Activated B cell treated with CpG ODN at 0.5 μM for 24 hours (primary cell): Measurements from ENCODE around the gene MYEOV. TPM values are rescaled to one million over a fixed set of nuclear protein-coding genes. Genes with fewer than 3 reads are reported as not detected.

ENCODE experiments used
- ATAC-seq: fragments of 200-7000 bp; cut with Tn5 transposase; one replicate; pipeline ENCODE4 v1.10.0; 2021; ENCODE audit warnings: low read depth, mild to moderate bottlenecking, moderate library complexity
- CTCF ChIA-PET: fragments of 350-600 bp; sonication (Branson Sonifier 250); formaldehyde crosslinking; loops from one replicate; lab custom pipeline; 2021; ENCODE audit warnings: antibody characterized with exemption; lab: Charles Lee
- POLR2A ChIA-PET: fragments of 350-600 bp; sonication (Branson Sonifier 250); formaldehyde crosslinking; loops from one replicate; lab custom pipeline; 2021; ENCODE audit warnings: antibody characterized with exemption; lab: Charles Lee
- DNase-seq: peaks from one replicate; pipeline ENCODE4 v3.0.0; 2022
- H3K27ac Mint-ChIP-seq: one replicate; pipeline ENCODE4 v1.8.0; 2020; ENCODE audit warnings: mixed read lengths
- H3K27me3 Mint-ChIP-seq: one replicate; pipeline ENCODE4 v1.8.0; 2021; ENCODE audit warnings: mixed read lengths
- H3K36me3 Mint-ChIP-seq: one replicate; pipeline ENCODE4 v1.8.0; 2021; ENCODE audit warnings: low read depth, mixed read lengths
- H3K4me1 Mint-ChIP-seq: one replicate; pipeline ENCODE4 v1.8.0; 2021; ENCODE audit warnings: mixed read lengths
- H3K4me3 Mint-ChIP-seq: one replicate; pipeline ENCODE4 v1.8.0; 2020; ENCODE audit warnings: mild to moderate bottlenecking, mixed read lengths
- H3K9me3 Mint-ChIP-seq: one replicate; pipeline ENCODE4 v1.8.0; 2020; ENCODE audit warnings: mixed read lengths
- CTCF ChIP-seq: fragments of 200-600 bp; IDR thresholded peaks from one replicate; pipeline ENCODE4 v1.8.0; 2022; ENCODE audit warnings: antibody characterized with exemption, mild to moderate bottlenecking
- intact Hi-C: fragments of 100-400 bp; cut with micrococcal nuclease; formaldehyde crosslinking; loops from one replicate; pipeline ENCODE4 v1.15.1; 2024
- total RNA-seq: library from RNA; stranded (reverse); gene quantifications from 2 replicates; pipeline ENCODE4 v1.2.3, GENCODE V29; 2022

Gene MYEOV
- total RNA-seq, 1 donor from 2014 or later, result 0.62 TPM

GRCh38 chr11:69339041-69339733 lies 45.2 kb downstream of the MYEOV start:
- Mint-ChIP-seq H3K4me3 (no peak overlapping the region), H3K36me3 (no peaks in the 10 kb centered on the region), H3K4me1 (peaks cover 17% of the 10 kb centered on the region), H3K27ac (no peak overlapping the region), H3K9me3 (peaks cover 4% of the 10 kb centered on the region), H3K27me3 (no peaks in the 10 kb centered on the region)
- DNase-seq, result no peak
- no peak for TF ChIP-seq CTCF
- intact Hi-C loops, result no loop called here
- CTCF ChIA-PET, result no interaction called here
- no peak for ATAC-seq
- POLR2A ChIA-PET, result no interaction called here

DNA sequence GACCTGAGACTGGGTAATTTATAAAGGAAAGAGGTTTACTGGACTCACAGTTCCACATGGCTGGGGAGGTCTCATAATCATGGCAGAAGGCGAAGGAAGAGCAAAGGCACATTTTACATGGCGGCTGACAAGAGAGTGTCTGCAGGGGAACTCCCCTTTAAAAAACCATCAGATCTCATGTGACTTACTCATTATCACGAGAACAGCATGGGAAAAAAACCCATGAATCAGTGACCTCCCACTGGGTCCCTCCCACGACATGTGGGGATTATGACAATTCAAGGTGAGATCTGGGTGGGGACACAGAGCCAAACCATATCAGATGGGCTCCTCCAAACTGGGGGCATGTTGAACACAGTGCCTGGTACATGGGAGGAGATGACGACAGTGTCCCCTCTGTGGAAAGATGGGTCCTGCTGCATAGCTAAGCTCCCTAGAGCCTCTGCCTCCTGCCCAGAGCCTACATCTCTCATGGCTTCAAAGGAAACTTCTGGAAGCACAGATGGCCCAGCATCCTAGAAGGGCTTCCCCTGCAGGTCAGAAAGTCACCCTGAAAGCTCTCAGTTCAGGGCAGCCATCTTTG lies 46.1 kb downstream of the MYEOV start:
- peaks cover 4% of the 10 kb centered on the region for H3K9me3 Mint-ChIP-seq
- H3K27me3 Mint-ChIP-seq, result no peaks in the 10 kb centered on the region
- H3K4me3 Mint-ChIP-seq, result no peak overlapping the region
- peaks cover 17% of the 10 kb centered on the region for H3K4me1 Mint-ChIP-seq
- no peak for TF ChIP-seq CTCF
- ATAC-seq (no peak), DNase-seq (no peak)
- POLR2A ChIA-PET, result no interaction called here
- CTCF ChIA-PET, result no interaction called here
- H3K36me3 Mint-ChIP-seq, result no peaks in the 10 kb centered on the region
- H3K27ac Mint-ChIP-seq, result no peak overlapping the region
- intact Hi-C loops, result no loop called here

- POLR2A ChIA-PET, result no interaction called here
- CTCF ChIA-PET, result no interaction called here
- Mint-ChIP-seq H3K36me3 (no peaks in the 10 kb centered on the region), H3K27me3 (no peaks in the 10 kb centered on the region), H3K27ac (no peak overlapping the region), H3K4me1 (peaks cover 6% of the 10 kb centered on the region), H3K9me3 (peaks cover 4% of the 10 kb centered on the region), H3K4me3 (no peak overlapping the region)
- intact Hi-C loops, result no loop called here
- TF ChIP-seq CTCF, result no peak
- ATAC-seq, result no peak
- DNase-seq, result no peak
Measured at GRCh38 chr11:69342588-69343330, 48.8 kb downstream of the MYEOV start.

DNA sequence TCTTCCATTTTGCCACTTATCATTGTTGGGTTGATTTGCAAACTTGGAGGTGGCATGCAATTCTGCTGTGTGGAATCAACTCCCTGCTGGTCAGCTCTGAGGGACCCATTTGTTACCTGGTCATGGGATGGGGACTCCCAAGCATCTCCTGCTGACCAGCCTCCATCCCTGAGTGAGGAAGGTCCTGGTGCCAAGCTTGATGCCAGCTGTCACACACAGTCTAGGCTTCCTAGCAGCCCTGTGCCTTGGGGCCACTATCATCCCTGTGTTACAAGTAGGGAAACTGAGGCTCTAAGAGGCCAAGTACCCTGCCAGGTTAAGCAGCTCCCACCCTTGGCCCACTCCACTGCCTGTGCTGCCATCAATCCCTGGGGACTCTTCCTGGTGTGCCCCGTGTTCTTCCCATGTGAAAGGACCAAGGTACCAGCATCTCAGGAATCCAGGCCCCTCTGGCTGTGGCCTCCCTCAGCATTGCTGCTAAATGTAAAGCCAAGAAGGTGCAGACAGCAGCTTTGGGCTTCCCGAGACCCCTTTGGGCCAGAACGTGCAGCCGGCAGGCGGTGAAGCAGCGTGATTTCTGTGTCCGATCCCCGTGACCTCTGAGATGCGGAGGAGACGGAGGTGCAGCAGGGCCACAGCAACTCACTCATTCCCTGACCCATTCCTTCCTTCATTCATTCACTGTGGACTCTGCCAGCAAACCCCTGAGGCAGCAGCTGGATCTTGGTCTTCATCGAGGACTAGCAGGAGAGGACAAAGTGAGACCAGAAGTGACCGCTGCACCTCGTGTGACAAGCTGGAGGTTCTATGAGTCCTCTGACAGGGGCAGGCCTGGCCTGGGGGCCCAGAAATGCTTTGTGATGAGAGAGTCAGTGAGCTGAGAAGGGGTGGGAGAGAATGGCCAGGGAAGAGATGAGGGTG lies 49.7 kb downstream of the MYEOV start:
- H3K27ac Mint-ChIP-seq, result no peak overlapping the region
- ChIA-PET CTCF (no interaction called here), POLR2A (no interaction called here)
- H3K4me3 Mint-ChIP-seq, result no peak overlapping the region
- H3K36me3 Mint-ChIP-seq, result peaks cover 1% of the 10 kb centered on the region
- TF ChIP-seq CTCF, result no peak
- ATAC-seq, result no peak
- H3K9me3 Mint-ChIP-seq, result peaks cover 6% of the 10 kb centered on the region
- intact Hi-C loops, result no loop called here
- H3K4me1 Mint-ChIP-seq, result peaks cover 3% of the 10 kb centered on the region
- no peak for DNase-seq
- H3K27me3 Mint-ChIP-seq, result no peaks in the 10 kb centered on the region
